Endothelial cell of umbilical vein (primary cell): ENCODE results near the gene BRD1. TPM values are rescaled to one million over a fixed set of nuclear protein-coding genes. Genes with fewer than 3 reads are reported as not detected.

Experiments
- BruUV-seq: library from RNA; stranded (reverse); fragments of 400-500 nt; replicated peaks from 2 replicates; lab custom pipeline; 2021; lab: Mats Ljungman, UMichigan
- CTCF ChIA-PET: fragments of 300-600, 350-600 bp; sonication (Branson Sonifier 250); formaldehyde crosslinking; loops from one replicate; lab custom pipeline; 2021; ENCODE audit warnings: antibody characterized with exemption, inconsistent platforms; lab: Charles Lee
- POLR2A ChIA-PET: fragments of 300-600, 350-600 bp; sonication (Branson Sonifier 250); formaldehyde crosslinking; loops from one replicate; lab custom pipeline; 2021; ENCODE audit warnings: antibody characterized with exemption, inconsistent platforms; lab: Charles Lee
- DNase-seq: peaks from one replicate; pipeline ENCODE4 v3.0.0-alpha.2; 2011; ENCODE audit warnings: low read depth, low spot score
- FAIRE-seq: peaks from 2 replicates; lab custom pipeline; 2011; peaks lifted over from hg19 to GRCh38; lab: Jason Lieb, UNC
- H2AFZ ChIP-seq: 2 replicates; pipeline ENCODE4 v1.6.0; 2012; ENCODE audit warnings: low read depth, low read length, control low read depth, inconsistent platforms
- H3K27ac ChIP-seq: 2 replicates; pipeline ENCODE4 v1.5.1; 2011; ENCODE audit warnings: low read depth, mild to moderate bottlenecking, control low read depth, low read length, moderate library complexity; ENCODE audit not compliant: insufficient read depth
- H3K27me3 ChIP-seq, 2 experiments: 2 replicates each; pipeline versions ENCODE4 v1.6.0 to v1.6.1; 2011; ENCODE audit warnings: low read length in 2 of 2, mixed read lengths in 1 of 2; ENCODE audit not compliant: control insufficient read depth in 2 of 2, insufficient read depth in 2 of 2
- H3K36me3 ChIP-seq, 2 experiments: 2 replicates in 1 of 2; 3 replicates in 1 of 2; pipeline ENCODE4 v1.5.1; 2011; ENCODE audit warnings: low read length in 2 of 2, mild to moderate bottlenecking in 1 of 2, moderate library complexity in 1 of 2; ENCODE audit not compliant: control insufficient read depth in 2 of 2, insufficient read depth in 2 of 2; ENCODE audit errors: extremely low read depth in 1 of 2
- H3K4me1 ChIP-seq: 3 replicates; pipeline ENCODE4 v1.5.1; 2011; ENCODE audit warnings: mild to moderate bottlenecking, low read length; ENCODE audit not compliant: control insufficient read depth, insufficient read depth; ENCODE audit errors: extremely low read depth
- H3K4me2 ChIP-seq: 2 replicates; pipeline ENCODE4 v1.6.1; 2011; ENCODE audit warnings: low read length, control low read depth, mixed read lengths; ENCODE audit not compliant: insufficient read depth
- H3K4me3 ChIP-seq, 3 experiments: fragments of 200-600 bp in 1 of 3; sonication (generic), shearing (Covaris generic) in 1 of 3; replicated peaks in 1 of 3; 2 replicates each; pipeline ENCODE4 v1.5.1; 2011 to 2016; ENCODE audit warnings: control low read depth in 3 of 3, low read length in 3 of 3, mild to moderate bottlenecking in 2 of 3, inconsistent platforms in 1 of 3, low read depth in 1 of 3, moderate library complexity in 1 of 3; ENCODE audit not compliant: insufficient read depth in 1 of 3
- H3K79me2 ChIP-seq: 2 replicates; pipeline ENCODE4 v1.6.0; 2012; ENCODE audit warnings: low read length, inconsistent platforms; ENCODE audit not compliant: control insufficient read depth, insufficient read depth
- H3K9ac ChIP-seq: replicated peaks from 2 replicates; pipeline ENCODE3; 2011; ENCODE audit warnings: low read length, control low read depth; ENCODE audit not compliant: insufficient read depth; ENCODE audit errors: extremely low read depth
- H3K9me1 ChIP-seq: replicated peaks from 3 replicates; pipeline ENCODE4 v1.6.0; 2011; ENCODE audit warnings: mild to moderate bottlenecking, low read length; ENCODE audit not compliant: control insufficient read depth, insufficient read depth; ENCODE audit errors: extremely low read depth
- H3K9me3 ChIP-seq: replicated peaks from 2 replicates; pipeline ENCODE4 v1.5.1; 2012; ENCODE audit warnings: low read length, inconsistent platforms; ENCODE audit not compliant: control insufficient read depth, insufficient read depth
- H4K20me1 ChIP-seq: replicated peaks from 2 replicates; pipeline ENCODE3; 2011; ENCODE audit warnings: mild to moderate bottlenecking, low read length; ENCODE audit not compliant: control insufficient read depth, insufficient read depth; ENCODE audit errors: extremely low read depth
- EZH2 ChIP-seq: IDR thresholded peaks from 2 replicates; pipeline ENCODE4 v1.6.1; 2012; ENCODE audit warnings: borderline replicate concordance, low read depth, mild to moderate bottlenecking, moderate library complexity, low read length, inconsistent platforms; ENCODE audit not compliant: severe bottlenecking
- FOS ChIP-seq: IDR thresholded peaks from 2 replicates; pipeline ENCODE4 v1.6.1; 2011; ENCODE audit warnings: mild to moderate bottlenecking, low read length, moderate library complexity, borderline replicate concordance; ENCODE audit not compliant: insufficient read depth
- GATA2 ChIP-seq: IDR thresholded peaks from 2 replicates; pipeline ENCODE4 v1.7.0; 2011; ENCODE audit warnings: low read depth, mild to moderate bottlenecking, moderate library complexity, mixed read lengths, low read length; ENCODE audit not compliant: insufficient read length, insufficient read depth
- JUN ChIP-seq: IDR thresholded peaks from 2 replicates; pipeline ENCODE4 v1.6.1; 2011; ENCODE audit warnings: borderline replicate concordance, low read depth; ENCODE audit not compliant: insufficient read length, insufficient read depth
- MAX ChIP-seq: IDR thresholded peaks from 2 replicates; pipeline ENCODE4 v1.6.1; 2011; ENCODE audit not compliant: insufficient read depth, insufficient read length
- MYC ChIP-seq: IDR thresholded peaks from one replicate; pipeline ENCODE4 v1.6.1; 2011; ENCODE audit warnings: mild to moderate bottlenecking, low read depth, low read length
- POLR2A ChIP-seq: IDR thresholded peaks from 2 replicates; pipeline ENCODE4 v1.6.1; 2012; ENCODE audit warnings: low read depth, mild to moderate bottlenecking, control low read depth, low read length
- POLR2AphosphoS5 ChIP-seq: IDR thresholded peaks from 2 replicates; pipeline ENCODE4 v1.6.1; 2012; ENCODE audit warnings: low read depth, mild to moderate bottlenecking, control low read depth, low read length, moderate library complexity; ENCODE audit not compliant: insufficient read depth
- dilution Hi-C: fragments of 300-500 bp; cut with MboI; formaldehyde crosslinking; loops from one replicate; pipeline ENCODE4 v1.15.0; 2019; ENCODE audit warnings: low sequenced_read_pairs; ENCODE audit not compliant: extremely low pct_ligation_motif_present
- intact Hi-C: fragments of 100-400 bp; cut with micrococcal nuclease; formaldehyde crosslinking; loops from one replicate; pipeline ENCODE4 v1.10.0; 2022
- polyA plus RNA-seq, 4 experiments: library from polyadenylated mRNA; depleted of rRNA in 3 of 4; stranded (reverse) in 3 of 4; unstranded in 1 of 4; fragments of >200 nt; gene quantifications; 2 replicates each; pipeline versions ENCODE4 v1.2.1 to v1.2.3, GENCODE V29; 2011 to 2012; ENCODE audit warnings: missing spikeins in 1 of 4
- total RNA-seq: library from RNA; stranded (reverse); gene quantifications from 2 replicates; pipeline ENCODE4 v1.2.3, GENCODE V29; 2021
- TF ChIP-seq, protein P1 (sequence below), 2 donors: IDR thresholded peaks; 1 replicate in 1 of 2; 2 replicates in 1 of 2; pipeline ENCODE4 v1.5.1; 2011; ENCODE audit warnings: low read length in 2 of 2, mild to moderate bottlenecking in 2 of 2, moderate library complexity in 2 of 2, control low read depth in 1 of 2, inconsistent platforms in 1 of 2, low read depth in 1 of 2; ENCODE audit not compliant: insufficient read depth in 1 of 2; ENCODE audit errors: extremely low read depth in 1 of 2

The BRD1 gene
- total and polyA plus RNA-seq, 2 donors (not counting 3 experiments of a cell fraction or from before 2014, with no cell fraction given), result 8.1 to 41.1 TPM

- Histone ChIP-seq H3K9me3 (no peaks in the 10 kb centered on the region), H3K4me1 (peaks cover 18% of the 10 kb centered on the region), H3K79me2 (peaks cover 94% of the 10 kb centered on the region), H3K4me3 (no peak overlapping the region), H3K27ac (no peak overlapping the region), H3K4me2 (no peak overlapping the region), H4K20me1 (peaks cover 5% of the 10 kb centered on the region), H3K9ac (no peak overlapping the region), H2AFZ (no peak overlapping the region), H3K9me1 (no peaks in the 10 kb centered on the region), H3K27me3 (no peaks in the 10 kb centered on the region), H3K36me3 (peaks cover 28 to 50% of the 10 kb centered on the region in 2 experiments)
- dilution Hi-C loops, result no loop called here
- intact Hi-C loops, result no loop called here
- ChIA-PET CTCF (no interaction called here), POLR2A (no interaction called here)
- no TSS peak for BruUV-seq
- TF ChIP-seq MAX (no peak), POLR2A (no peak), GATA2 (no peak), JUN (no peak), POLR2AphosphoS5 (no peak), EZH2 (no peak), FOS (no peak), MYC (no peak)
- TF ChIP-seq, protein P1, sequence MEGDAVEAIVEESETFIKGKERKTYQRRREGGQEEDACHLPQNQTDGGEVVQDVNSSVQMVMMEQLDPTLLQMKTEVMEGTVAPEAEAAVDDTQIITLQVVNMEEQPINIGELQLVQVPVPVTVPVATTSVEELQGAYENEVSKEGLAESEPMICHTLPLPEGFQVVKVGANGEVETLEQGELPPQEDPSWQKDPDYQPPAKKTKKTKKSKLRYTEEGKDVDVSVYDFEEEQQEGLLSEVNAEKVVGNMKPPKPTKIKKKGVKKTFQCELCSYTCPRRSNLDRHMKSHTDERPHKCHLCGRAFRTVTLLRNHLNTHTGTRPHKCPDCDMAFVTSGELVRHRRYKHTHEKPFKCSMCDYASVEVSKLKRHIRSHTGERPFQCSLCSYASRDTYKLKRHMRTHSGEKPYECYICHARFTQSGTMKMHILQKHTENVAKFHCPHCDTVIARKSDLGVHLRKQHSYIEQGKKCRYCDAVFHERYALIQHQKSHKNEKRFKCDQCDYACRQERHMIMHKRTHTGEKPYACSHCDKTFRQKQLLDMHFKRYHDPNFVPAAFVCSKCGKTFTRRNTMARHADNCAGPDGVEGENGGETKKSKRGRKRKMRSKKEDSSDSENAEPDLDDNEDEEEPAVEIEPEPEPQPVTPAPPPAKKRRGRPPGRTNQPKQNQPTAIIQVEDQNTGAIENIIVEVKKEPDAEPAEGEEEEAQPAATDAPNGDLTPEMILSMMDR (IDR thresholded peaks at IDR 0.05; ENCODE audit: extremely low read depth in 1 of 2, insufficient read depth in 1 of 2, low read depth in 1 of 2, low read length in 2 of 2), result no peak
- FAIRE-seq, result no peak
- DNase-seq, result no peak
Observed at GRCh38 chr22:49787861-49788260, 39.8 kb downstream of the BRD1 start.
